GM19438 (cell line): ENCODE data around the gene ANGEL1.

Experiments used
- ATAC-seq: cut with Tn5 transposase; IDR thresholded peaks from one replicate; pipeline ENCODE4 v1.9.1; 2021; ENCODE audit warnings: low read depth; ENCODE audit not compliant: unreplicated experiment

Gene ANGEL1, protein sequence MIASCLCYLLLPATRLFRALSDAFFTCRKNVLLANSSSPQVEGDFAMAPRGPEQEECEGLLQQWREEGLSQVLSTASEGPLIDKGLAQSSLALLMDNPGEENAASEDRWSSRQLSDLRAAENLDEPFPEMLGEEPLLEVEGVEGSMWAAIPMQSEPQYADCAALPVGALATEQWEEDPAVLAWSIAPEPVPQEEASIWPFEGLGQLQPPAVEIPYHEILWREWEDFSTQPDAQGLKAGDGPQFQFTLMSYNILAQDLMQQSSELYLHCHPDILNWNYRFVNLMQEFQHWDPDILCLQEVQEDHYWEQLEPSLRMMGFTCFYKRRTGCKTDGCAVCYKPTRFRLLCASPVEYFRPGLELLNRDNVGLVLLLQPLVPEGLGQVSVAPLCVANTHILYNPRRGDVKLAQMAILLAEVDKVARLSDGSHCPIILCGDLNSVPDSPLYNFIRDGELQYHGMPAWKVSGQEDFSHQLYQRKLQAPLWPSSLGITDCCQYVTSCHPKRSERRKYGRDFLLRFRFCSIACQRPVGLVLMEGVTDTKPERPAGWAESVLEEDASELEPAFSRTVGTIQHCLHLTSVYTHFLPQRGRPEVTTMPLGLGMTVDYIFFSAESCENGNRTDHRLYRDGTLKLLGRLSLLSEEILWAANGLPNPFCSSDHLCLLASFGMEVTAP

DNA sequence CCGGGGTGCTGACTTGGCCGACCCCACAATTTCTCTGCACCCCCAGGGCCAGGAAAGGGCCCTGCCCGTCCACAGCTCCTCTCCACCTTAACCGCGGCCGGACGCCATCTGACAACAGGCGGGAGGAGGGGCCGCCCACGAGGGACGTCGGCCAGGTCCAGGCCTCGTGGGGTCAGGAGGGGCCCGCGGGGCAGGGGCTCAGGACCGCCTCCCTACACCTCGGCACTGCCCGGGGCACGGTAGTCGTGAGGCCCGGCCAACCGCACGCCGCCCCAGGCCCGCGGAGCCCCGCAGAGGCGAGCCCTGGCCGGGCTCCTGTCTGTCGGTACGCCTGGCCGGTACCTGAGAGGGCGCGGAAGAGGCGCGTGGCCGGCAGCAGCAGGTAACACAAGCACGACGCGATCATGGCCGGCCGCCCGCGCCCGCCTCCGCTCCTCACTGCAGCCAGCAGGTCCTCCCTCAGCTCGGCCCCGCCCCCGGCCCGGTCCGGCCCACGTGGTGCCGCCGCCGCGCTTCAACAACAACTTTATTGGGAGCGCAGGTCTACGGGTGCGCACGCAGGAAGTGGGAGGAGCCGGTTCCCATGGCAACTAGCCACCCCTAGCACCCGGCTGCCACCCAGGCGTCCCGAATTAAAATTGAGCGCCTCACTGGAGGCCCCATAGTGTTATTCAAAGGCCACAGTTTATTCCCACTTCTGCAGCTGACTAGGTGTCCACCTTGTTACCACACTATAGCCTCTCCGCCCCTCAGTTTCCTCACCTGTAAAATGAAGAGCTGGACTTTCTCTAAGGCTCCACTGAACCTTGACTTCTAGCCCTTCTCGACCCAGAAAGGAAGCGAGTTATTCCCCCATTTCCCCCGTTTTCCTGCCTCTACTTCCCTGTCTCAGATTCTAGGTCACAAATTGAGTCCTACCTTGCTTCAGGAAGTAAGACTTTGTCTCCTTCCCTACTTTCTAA is at the start of gene ANGEL1:
Gene ANGEL1 (minus strand): TSS at position 461 of the 962 bp plus-strand sequence. CDS start 55 bp downstream, at position 406.
- peak; percentile 88 for ATAC-seq

DNA sequence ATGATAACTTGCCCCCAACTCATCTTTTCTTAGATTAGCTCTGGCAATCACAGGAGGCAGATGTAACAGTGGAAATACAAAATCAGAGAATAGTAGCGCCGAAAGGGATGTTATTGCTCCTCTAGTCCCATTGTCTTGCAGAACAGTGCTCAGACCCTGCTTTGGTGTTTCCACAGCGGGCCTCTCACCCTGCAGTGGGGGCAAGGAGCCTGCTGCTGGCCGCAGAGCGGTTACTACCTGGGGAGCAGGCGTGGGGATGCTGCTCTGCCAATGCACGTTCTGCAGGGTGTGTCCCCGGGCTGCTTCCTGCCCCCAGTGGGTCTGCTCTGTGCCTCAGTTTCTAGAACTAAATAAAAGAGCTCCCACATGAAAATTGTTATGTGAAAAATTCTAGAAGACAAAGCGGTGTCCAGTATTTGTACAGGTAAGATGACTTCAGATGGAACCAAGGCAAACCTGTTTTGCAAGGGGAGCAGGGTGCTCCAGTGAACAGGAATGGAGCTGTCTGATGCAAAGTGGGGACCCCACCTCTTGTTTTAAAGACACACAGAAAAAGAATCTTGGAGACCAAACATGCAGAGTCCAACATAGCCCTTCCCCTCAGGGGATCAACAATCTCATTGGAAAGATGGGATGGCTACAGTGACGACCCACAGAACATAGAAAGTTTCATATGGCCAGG is 49.0 kb upstream of the ANGEL1 start:
- no peak for ATAC-seq

DNA sequence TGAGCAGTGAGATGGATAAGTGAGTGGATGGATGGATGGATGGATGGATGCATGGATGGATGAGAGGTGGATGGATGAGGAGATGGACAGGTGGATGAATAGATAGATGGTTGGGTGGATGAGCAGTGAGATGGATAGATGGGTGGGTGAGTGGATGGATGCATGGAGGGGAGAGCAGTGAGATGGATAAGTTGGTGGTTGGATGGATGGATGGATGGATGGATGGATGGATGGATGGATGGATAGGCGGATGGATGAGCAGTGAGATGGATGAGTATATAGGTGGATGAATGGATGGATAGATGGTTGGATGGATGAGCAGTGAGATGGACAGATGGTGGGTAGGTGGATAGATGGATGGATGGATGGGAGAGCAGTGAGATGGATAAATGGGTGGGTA is 44.1 kb upstream of the ANGEL1 start:
- no peak for ATAC-seq

DNA sequence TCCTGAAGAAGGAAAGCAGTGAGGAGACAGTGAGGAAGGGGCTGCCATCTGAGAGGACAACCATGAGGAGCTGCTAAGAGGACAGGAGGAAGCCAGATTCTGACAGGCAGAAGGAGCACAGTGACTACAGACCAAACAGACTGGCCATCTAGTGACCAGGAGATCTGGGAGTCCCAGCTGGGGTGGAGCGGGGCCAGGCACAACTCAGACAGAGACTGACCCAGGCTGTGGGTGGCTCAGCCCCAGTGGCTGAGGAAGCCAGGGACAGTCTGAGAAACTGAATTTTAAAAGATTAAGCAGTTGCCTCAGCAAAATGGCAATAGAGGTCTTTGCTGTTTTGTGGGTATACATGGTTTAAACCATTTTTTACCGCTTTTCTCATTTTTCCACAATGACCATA is 42.4 kb upstream of the ANGEL1 start:
- no peak for ATAC-seq

DNA sequence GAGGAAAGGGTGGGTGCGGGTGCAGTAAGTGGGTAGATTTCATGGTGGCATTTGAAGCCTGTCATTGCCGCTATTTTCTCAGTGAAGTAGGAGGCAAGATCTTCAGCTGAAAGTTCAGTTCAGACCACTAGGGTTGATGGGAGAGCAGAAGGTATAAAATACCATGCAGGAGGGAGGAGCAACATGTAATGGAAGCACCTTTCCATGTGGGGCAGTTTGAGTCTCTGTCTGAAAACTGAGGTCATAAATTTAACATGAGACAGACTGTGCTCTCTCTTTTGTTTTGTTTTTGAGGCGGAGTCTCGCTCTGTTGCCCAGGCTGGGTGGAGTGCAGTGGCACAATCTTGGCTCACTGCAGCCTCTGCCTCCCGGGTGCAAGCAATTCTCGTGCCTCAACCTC is 36.2 kb upstream of the ANGEL1 start:
- ATAC-seq, result no peak

DNA sequence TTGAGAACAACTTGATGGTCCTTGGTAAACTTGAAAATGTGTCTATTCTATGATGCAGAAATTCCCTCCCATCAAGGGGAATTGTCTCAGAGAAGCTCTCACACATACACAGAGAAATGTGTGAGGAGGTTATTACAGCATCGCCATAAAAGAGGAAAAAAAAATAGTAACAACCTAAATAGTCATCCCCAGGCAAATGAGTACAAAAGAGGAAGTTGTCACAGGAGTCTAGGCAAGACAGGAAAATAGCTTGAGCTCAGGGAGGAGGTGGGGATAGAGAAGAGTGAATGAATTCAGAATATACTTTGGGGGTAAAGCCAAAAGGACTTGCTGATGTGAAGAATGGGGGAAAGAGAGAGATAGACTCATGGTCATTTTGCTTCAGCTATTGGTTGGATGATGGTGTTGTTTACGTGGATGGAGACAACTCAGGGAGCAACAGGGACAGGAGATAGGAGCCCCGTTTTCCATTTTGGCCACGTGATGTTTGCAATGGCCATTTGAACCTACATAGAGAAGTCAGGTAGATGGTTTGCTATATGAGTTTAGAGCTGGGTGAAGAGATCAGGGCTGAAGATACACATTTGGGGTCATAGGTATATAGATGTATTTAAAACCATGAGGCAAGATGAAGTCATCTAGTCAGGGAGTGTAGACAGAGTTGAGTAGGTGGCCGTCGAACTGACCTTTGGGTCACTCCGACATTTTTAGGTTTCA is 33.8 kb upstream of the ANGEL1 start:
- ATAC-seq, result no peak

DNA sequence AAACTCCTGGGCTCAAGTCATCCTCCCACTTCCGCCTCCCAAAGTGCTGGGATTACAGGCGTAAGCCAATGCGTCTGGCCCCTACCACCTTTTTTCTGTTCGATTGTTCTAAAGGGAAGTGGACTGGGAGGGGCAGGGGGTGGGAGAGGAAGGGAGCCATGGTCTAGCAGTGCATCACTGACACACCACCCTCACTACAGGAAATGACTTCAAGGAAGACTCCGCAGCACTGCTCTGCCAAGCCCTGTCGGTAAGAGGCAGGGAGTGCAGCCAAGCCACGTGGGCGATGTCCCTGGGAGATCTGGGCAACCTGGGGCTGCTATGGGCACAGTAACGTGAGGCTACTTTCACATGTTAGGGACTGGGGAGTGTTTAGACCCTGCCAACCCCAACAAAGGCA is 31.5 kb upstream of the ANGEL1 start:
- no peak for ATAC-seq

DNA sequence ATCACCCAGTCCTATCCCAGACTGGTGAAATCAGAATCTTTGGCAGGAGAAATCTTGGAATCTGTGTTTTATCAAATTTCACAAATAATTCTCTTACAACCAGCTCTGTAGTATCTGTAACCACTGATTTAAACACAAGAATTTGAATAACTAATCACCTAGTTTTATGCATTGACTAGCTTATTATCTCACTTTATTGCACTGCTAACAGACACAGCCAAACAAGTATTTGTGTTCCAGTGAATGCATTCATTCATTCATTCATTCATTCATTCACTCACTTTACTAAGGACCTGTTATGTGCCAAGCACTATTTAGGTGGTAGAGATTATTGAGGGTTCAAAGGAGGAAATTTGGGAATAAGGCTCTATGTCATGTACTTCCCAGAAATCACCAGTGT is 29.7 kb upstream of the ANGEL1 start:
- ATAC-seq, result no peak

DNA sequence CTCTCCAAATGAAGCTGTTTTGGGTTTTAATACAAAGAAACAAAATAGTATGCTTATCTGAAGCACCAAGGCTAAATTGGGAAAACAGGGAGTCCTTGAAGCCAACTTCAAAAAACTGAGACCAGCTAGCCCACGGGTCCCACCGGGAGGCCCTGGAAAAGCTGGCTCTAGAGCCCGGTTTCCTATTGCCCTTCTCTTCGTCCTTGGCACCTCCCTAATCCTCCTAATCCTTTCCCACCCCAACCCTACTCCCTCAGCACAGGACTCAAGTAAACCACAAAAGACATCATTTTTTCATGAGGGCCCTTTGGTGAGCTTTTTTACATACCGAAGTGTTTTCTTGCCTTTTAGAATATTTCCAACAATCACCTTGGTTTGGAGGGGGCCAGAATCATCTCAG is 24.8 kb upstream of the ANGEL1 start:
- ATAC-seq, result no peak

DNA sequence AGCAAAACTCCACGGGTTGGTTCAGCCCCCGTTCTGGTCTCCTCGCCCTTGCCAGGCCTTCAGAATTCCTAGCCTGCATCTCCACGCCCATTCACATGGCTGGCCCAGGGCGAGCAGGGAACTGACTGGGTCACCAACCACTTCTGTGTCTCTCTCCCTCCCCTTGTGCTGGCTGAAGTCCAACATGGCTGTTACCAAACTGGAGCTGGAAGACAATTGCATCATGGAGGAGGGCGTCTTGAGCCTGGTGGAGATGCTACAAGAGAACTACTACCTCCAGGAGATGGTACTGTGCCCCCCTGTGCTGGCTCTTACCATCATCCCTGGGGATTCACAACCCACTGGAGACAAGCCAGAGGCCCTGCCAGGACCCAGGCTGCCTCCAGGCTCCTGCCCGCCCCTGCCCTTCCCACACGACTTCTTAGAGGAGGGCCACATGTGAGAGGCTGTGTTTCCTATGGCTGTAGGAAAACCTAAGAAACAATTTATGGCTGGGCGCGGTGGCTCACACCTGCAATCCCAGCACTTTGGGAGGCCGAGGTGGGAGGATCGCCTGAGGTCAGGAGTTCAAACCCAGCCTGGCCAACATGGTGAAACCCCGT is 23.4 kb upstream of the ANGEL1 start:
- no peak for ATAC-seq

DNA sequence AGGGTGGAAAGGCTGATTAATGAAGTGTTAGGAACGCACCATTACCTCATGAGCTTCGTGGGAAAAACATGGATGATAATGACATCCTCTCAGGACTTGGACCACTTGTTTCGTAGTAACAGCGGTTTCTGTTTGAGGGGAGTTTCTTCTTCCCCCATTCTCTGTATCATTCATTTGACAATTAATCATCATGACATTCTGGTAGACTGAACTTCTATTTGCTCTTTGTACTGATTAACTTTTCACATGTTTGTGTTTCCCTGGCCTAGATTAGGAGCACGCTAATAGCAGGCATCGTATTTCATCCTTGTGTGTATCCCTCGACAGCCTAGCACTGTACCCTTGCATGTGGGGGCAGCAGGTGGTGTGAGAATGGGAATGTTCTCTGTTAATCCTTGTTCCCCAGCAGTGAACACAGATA is 21.6 kb upstream of the ANGEL1 start:
- ATAC-seq, result no peak

DNA sequence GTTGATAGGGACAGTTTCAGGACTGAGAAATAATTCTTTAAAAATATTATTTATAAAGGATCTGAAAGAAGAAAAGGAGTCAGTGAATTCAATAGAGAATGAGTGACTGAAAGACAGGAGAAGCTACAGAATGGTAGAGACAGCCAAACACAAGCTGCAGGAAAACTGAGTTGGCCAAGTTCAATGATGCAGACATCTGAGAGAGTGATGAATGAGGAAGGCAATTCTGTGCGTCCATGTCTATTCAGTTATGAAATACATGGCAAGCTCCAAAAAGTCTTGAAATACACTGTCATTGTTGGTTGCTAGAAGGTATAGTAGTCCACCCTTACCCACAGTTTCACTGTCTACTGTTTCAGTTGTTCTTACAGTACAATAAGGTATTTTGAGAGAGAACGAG is 20.3 kb upstream of the ANGEL1 start:
- no peak for ATAC-seq

DNA sequence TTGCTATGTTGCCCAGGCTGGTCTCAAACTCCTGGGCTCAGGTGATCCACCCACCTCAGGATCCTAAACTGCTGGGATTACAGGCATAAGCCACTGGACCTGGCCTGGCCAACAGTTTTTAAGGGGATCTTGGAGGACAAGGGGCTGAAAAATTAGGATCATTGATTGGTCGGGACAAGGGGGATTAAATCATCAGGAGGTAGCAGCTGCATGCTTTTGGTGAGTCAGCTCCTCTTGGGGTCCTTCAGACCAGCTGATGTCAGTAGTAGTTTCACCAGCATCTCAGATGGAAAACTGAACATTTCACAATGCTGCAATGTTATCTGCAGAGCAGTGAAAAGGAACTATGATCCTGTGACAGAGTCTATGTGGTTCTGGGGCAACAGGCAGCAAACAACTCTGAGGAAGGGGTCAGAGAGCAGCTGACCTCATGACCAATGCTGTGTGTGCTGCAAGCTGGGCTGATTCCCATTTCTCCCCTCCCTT is 19.9 kb upstream of the ANGEL1 start:
- ATAC-seq, result no peak

DNA sequence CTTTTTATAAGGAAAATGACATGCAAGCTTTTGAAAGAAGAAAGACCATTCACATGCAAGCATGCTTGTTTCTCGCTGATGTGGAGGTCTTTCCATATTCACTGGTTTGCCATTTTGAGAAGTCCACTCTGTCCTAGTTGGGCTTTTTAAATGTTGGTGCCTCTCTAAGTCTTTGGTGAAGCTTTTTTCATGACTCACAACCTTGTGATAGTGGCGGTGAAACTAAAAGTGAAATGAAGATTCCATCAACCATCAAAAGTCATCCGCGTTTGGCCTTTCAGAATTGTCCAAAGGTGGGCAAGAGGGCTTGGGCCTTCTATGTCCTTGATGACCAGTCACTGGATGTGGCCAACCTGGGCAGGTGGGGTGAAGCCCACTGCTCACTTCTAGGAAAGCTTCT is 17.9 kb upstream of the ANGEL1 start:
- no peak for ATAC-seq

DNA sequence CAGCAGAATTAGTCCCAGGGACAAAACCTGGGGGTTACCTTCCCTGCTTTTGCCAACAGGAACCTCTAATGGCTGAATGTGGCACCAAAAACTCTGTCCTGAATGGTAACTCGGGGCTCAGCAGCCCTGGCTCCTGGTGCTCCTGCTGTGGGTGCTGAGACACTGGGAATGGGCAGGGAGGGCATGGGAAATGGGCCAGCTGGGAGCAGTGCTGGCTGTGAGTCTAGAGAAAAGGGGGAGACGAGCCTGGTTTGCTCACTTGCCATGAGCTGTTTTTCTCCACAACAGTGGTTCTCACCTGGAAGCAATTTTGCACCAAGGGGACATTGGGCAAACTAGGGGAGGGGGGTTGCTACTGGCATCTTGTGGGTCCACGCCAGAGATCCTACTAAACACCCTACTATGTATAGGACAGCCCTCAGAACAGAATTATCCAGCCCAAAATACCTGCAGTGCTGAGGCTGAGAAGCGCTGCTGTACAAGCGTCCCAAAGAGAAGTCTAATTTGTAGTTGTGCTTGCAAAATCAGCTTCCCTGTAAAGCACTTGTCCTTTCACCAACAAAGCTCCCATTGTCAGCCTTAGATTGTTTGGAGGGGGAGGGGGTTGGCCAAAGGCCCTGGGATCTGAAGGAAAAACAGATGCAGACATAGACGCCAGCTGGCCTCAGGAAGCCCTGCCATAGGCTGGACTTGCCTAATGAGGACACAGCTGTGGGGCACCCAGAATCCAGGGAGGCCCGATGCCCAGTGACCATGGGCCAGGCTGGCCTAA is 17.2 kb upstream of the ANGEL1 start:
- ATAC-seq, result no peak

DNA sequence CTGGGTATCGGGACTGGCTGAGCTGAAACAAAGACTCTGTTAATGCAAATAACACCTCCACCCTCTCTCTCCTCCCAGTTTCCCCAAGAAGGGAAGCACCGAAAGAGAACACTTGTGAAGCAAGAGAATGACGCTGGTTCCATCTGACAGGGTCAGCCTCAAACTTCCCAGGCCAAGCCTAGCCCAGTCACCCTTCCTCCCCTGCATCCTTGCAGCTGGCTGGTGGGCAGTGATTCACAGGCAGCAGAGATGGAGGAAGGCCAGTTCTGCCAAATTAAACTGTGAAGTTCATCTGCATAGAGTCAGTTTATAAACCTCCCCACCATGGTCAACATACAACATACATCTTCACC is 16.3 kb upstream of the ANGEL1 start:
- no peak for ATAC-seq

DNA sequence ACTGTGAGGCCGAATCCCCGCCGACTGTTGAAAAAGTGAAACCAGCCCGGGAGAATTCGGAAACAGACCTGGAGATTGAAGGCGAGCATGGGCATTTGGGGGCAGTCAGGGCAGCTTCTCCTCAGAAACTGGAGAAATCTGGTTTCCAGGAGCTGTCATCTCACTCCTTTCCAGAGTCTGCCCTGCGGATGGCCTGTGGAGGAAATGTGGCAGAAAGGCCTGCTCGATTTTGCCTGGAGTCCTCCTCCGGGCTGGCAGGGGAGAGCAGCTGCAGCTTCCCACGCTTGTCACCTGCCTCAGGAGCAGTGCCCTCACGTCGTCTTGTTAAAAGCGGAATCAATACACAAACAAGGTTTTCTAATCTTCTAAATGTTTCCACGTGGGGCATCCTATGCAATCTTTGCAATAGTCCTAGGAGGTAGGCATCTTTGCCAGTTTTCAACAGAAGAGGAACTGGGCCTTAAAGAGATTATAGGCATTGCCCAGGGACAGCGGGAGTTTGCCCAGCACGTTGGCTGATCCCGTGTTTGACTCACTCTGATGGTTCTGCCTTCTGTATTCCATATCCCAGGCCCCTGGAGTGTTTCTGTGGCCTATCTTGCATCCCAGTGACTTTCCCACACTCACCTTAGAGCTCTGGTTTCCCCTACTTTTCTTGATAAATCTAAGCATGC is 15.8 kb upstream of the ANGEL1 start:
- ATAC-seq, result no peak

DNA sequence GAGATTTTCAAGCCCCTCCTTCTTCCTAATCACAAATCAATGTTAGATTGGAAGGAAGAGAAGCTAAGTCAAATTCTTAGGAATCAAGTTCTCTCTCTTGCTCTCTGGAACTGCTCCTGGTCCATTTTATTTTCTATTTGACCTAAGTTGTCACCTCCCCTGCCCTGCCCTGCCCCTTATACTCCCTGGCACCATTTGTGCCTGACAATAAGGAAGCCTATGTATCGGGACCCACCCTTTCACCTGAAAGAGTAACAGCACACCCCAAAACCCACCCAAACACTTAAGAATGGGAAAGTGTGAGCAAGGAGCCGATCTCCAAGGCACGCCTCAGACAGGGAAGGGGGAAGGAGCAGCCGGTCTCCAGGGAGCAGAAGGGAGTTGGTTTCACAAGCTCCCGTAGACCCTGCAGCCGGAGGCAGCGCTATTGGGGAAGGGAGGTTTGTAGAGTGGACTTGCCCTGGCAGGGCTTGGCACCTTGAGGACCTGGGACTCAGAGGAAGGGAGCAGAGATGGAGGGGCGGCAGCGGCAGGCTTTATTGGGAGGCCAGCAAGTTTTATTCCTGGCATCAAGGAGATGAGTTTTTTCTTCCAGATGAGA is 15.1 kb upstream of the ANGEL1 start:
- ATAC-seq, result no peak
